Ascending aorta (tissue), 2 donors: ENCODE measurements around the gene SNX13. TPM values are rescaled to one million over a fixed set of nuclear protein-coding genes. Genes with fewer than 3 reads are reported as not detected.

Experiments used
- DNase-seq, 2 donors: peaks; one replicate each; pipeline ENCODE4 v3.0.0-alpha.2; 2019; ENCODE audit warnings: low spot score in 2 of 2
- H3K27ac ChIP-seq, 2 donors: fragments of 200-600 bp; sonication (generic); one replicate each; pipeline ENCODE4 v1.5.1; 2016 to 2017; ENCODE audit warnings: mild to moderate bottlenecking in 1 of 2
- H3K27me3 ChIP-seq: fragments of 200-600 bp; sonication (generic); one replicate; pipeline ENCODE4 v1.5.1; 2017
- H3K36me3 ChIP-seq, 2 donors: fragments of 200-600 bp; sonication (generic); one replicate each; pipeline ENCODE4 v1.5.1; 2016
- H3K4me1 ChIP-seq, 2 donors: fragments of 200-600 bp; sonication (generic); one replicate each; pipeline ENCODE4 v1.5.1; 2016 to 2017; ENCODE audit warnings: mild to moderate bottlenecking in 1 of 2
- H3K4me3 ChIP-seq, 2 donors: fragments of 200-600 bp; sonication (generic); one replicate each; pipeline ENCODE4 v1.5.1; 2016 to 2017; ENCODE audit warnings: mild to moderate bottlenecking in 1 of 2
- H3K9me3 ChIP-seq, 2 donors: fragments of 200-600 bp; sonication (generic); one replicate each; pipeline ENCODE4 v1.5.1; 2016
- CTCF ChIP-seq, 3 experiments: fragments of 200-600 bp in 2 of 3; fragments of 450-650 bp in 1 of 3; sonication (generic) in 2 of 3; IDR thresholded peaks; one replicate each; pipeline ENCODE4 v1.5.1; 2016 to 2019; ENCODE audit warnings: antibody characterized with exemption in 3 of 3, mild to moderate bottlenecking in 1 of 3, moderate library complexity in 1 of 3
- intact Hi-C: fragments of 100-400 bp; cut with DNase I; formaldehyde crosslinking; loops from one replicate; pipeline ENCODE4 v1.15.1; 2023
- total RNA-seq: library from RNA; depleted of rRNA; stranded (reverse); fragments of >200 nt; gene quantifications from one replicate; pipeline ENCODE4 v1.1.0, GENCODE V29; 2016

The SNX13 gene
- total RNA-seq, 1 donor from 2014 or later = 26.2 TPM

- Histone ChIP-seq H3K36me3 (no peaks in the 10 kb centered on the region), H3K9me3 (no peaks in the 10 kb centered on the region), H3K4me3 (no peak overlapping the region), H3K27me3 (no peaks in the 10 kb centered on the region), H3K4me1 (no peaks in the 10 kb centered on the region), H3K27ac (no peak overlapping the region)
- intact Hi-C loops = loop anchor here (5.0 kb wide), 1 partner anchor 574 kb away; no protein-coding TSS in a partner anchor
- TF ChIP-seq CTCF (IDR thresholded peaks at IDR 0.05) = no peak
- DNase-seq = peak; percentile 15 to 63
Measured at GRCh38 chr7:17773289-17773626, 167.0 kb downstream of the SNX13 start.

- Histone ChIP-seq H3K9me3 (no peaks in the 10 kb centered on the region), H3K27ac (no peak overlapping the region), H3K27me3 (no peaks in the 10 kb centered on the region), H3K36me3 (no peaks in the 10 kb centered on the region), H3K4me3 (no peak overlapping the region), H3K4me1 (no peaks in the 10 kb centered on the region)
- no peak for TF ChIP-seq CTCF (IDR thresholded peaks at IDR 0.05)
- no peak for DNase-seq
- intact Hi-C loops = loop anchor here (5.0 kb wide), 1 partner anchor 575 kb away; no protein-coding TSS in a partner anchor
Measured at GRCh38 chr7:17772581-17773288, 167.6 kb downstream of the SNX13 start.

- H3K4me3 ChIP-seq = no peak overlapping the region
Measured at GRCh38 chr7:17771901-17772408, 168.3 kb downstream of the SNX13 start.

GRCh38 chr7:17770710-17771375, 169.5 kb downstream of the SNX13 start:
- Histone ChIP-seq H3K27me3 (no peaks in the 10 kb centered on the region), H3K27ac (no peak overlapping the region), H3K9me3 (no peaks in the 10 kb centered on the region), H3K36me3 (no peaks in the 10 kb centered on the region), H3K4me3 (no peak overlapping the region), H3K4me1 (no peaks in the 10 kb centered on the region)
- intact Hi-C loops = loop anchor here (5.0 kb wide), 1 partner anchor 576 kb away; no protein-coding TSS in a partner anchor
- no peak for TF ChIP-seq CTCF (IDR thresholded peaks at IDR 0.05)
- DNase-seq = no peak

More at GRCh38 chr7:17771901-17772408, 168.3 kb downstream of the SNX13 start:
- no peaks in the 10 kb centered on the region for H3K36me3 ChIP-seq
- no peaks in the 10 kb centered on the region for H3K9me3 ChIP-seq
- H3K27me3 ChIP-seq = no peaks in the 10 kb centered on the region
- no peak overlapping the region for H3K27ac ChIP-seq
- intact Hi-C loops = loop anchor here (5.0 kb wide), 1 partner anchor 575 kb away; no protein-coding TSS in a partner anchor
- H3K4me1 ChIP-seq = no peaks in the 10 kb centered on the region
- DNase-seq = no peak
- TF ChIP-seq CTCF (IDR thresholded peaks at IDR 0.05) = no peak

GRCh38 chr7:17769918-17770317, 170.4 kb downstream of the SNX13 start:
- no peaks in the 10 kb centered on the region for H3K4me1 ChIP-seq
- no peaks in the 10 kb centered on the region for H3K9me3 ChIP-seq
- DNase-seq = peak in 1 of 2 donors; percentile 67
- no peak overlapping the region for H3K4me3 ChIP-seq
- intact Hi-C loops = loop anchor here (5.0 kb wide), 1 partner anchor 577 kb away; no protein-coding TSS in a partner anchor
- H3K27me3 ChIP-seq = no peaks in the 10 kb centered on the region
- H3K27ac ChIP-seq = no peak overlapping the region
- H3K36me3 ChIP-seq = no peaks in the 10 kb centered on the region
- TF ChIP-seq CTCF (IDR thresholded peaks at IDR 0.05) = peak; percentile 10 to 56 (median 22)
